Fibroblast of skin of left quadriceps (primary cell): ENCODE data around the gene ACAN.

Source experiments
- DNase-seq, 2 experiments: peaks; one replicate each; pipeline ENCODE4 v3.0.0-alpha.2; 2013; ENCODE audit warnings: low read depth in 2 of 2

The ACAN gene

GRCh38 chr15:88842156-88842555 is 38.9 kb downstream of the ACAN start:
- DNase-seq: no peak

DNA sequence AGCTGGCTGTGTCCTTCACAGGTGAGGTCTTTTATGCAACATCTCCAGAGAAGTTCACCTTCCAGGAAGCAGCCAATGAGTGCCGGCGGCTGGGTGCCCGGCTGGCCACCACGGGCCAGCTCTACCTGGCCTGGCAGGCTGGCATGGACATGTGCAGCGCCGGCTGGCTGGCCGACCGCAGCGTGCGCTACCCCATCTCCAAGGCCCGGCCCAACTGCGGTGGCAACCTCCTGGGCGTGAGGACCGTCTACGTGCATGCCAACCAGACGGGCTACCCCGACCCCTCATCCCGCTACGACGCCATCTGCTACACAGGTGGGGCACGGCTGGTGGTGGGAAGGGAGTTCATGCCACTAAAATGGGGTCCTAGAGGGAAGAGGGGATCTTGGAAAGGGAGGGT is 40.1 kb downstream of the ACAN start:
- DNase-seq: no peak

DNA sequence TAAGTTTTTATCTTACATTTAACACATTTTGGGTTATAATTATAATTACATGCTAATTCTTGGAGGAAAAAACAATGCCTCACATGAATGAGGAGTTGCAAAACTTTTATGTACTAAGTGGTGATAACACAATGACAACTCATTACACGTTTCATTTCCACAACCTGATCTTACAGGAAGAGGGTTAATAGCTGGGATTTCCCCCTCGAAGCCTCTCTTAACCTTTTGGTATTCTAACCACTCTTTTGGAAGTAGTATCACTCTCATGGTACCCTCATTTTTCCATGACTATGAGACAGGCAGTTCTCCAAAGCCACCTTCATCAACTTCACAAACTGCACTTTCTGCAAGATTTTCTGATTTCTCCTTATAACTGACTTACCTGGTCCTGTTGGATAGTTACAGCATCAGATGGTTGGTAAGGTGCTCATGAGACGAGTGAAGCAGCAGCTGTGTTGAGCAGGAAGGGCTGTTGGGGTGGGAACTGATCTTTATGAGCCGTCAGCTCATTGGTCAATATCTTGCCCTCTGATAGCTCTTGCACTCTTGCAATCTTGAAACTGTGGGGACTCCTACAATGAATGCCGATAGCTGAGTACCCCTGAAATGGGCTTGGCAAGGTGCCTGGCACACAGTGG is 41.6 kb downstream of the ACAN start:
- no peak for DNase-seq

DNA sequence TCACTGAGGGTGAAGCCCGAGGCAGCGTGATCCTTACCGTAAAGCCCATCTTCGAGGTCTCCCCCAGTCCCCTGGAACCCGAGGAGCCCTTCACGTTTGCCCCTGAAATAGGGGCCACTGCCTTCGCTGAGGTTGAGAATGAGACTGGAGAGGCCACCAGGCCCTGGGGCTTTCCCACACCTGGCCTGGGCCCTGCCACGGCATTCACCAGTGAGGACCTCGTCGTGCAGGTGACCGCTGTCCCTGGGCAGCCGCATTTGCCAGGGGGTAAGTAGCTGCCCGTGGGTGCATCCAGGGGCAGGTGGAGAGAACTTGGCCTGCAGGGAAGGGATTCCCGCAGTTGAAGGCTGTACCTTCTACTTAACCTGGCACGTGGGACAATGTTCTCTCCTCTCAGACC is 42.4 kb downstream of the ACAN start:
- no peak for DNase-seq

DNA sequence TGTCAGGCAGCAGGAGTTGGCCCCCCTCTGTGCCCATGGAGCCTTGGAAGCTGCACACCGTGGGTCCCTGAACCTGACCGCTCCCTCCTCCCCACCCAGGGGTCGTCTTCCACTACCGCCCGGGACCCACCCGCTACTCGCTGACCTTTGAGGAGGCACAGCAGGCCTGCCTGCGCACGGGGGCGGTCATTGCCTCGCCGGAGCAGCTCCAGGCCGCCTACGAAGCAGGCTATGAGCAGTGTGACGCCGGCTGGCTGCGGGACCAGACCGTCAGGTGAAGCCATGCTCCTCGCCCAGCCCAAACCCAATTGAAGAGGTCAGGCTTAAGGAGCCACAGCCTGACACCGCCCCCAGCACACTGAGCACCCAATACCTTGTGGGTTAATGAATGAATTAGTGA is 43.9 kb downstream of the ACAN start:
- DNase-seq: no peak

DNA sequence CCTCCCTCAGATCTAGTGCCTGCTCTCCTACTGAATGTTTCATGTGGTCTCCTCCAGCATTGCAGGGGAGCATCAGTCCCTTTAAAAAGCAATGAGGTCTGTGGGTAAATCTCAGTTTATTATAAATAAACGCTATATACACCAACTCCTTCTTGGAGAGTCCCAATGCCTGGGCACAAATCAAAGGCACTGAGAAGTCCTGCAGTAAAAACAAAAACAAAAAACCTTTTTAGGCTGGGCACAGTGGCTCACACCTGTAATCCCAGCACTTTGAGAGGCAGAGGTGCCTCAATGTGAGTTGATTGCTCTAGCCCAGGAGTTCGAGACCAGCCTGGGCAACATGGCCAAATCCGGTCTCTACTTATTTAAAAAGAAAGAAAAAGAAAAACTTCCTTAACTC is 45.0 kb downstream of the ACAN start:
- DNase-seq: no peak

GRCh38 chr15:88849376-88850072 is 46.3 kb downstream of the ACAN start:
- no peak for DNase-seq

- DNase-seq: no peak
Measured at GRCh38 chr15:88852476-88852875, 49.2 kb downstream of the ACAN start.

DNA sequence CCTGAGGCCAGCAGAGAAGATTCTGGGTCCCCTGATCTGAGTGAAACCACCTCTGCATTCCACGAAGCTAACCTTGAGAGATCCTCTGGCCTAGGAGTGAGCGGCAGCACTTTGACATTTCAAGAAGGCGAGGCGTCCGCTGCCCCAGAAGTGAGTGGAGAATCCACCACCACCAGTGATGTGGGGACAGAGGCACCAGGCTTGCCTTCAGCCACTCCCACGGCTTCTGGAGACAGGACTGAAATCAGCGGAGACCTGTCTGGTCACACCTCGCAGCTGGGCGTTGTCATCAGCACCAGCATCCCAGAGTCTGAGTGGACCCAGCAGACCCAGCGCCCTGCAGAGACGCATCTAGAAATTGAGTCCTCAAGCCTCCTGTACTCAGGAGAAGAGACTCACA is 55.7 kb downstream of the ACAN start:
- no peak for DNase-seq

- DNase-seq: no peak
Measured at GRCh38 chr15:88859550-88859949, 56.3 kb downstream of the ACAN start.

DNA sequence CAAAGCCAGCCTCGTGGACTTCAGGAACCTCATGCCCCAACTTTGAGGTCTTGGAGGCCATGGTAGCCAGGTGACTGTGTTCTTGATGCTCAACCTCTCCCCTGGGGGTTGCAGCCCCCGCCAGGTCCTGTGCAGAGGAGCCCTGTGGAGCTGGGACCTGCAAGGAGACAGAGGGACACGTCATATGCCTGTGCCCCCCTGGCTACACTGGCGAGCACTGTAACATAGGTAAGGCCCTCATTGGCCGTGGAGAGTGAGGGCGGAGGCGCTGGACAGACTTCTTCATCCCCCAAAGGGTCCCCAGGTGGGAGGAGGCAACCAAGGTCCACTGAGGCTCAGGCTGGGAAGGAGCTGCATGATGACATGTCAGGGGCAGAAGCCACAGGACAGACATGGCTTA is 57.0 kb downstream of the ACAN start:
- DNase-seq: no peak

- no peak for DNase-seq
Measured at GRCh38 chr15:88863412-88863811, 60.2 kb downstream of the ACAN start.

- DNase-seq: no peak
Measured at GRCh38 chr15:88864861-88865497, 61.7 kb downstream of the ACAN start.

DNA sequence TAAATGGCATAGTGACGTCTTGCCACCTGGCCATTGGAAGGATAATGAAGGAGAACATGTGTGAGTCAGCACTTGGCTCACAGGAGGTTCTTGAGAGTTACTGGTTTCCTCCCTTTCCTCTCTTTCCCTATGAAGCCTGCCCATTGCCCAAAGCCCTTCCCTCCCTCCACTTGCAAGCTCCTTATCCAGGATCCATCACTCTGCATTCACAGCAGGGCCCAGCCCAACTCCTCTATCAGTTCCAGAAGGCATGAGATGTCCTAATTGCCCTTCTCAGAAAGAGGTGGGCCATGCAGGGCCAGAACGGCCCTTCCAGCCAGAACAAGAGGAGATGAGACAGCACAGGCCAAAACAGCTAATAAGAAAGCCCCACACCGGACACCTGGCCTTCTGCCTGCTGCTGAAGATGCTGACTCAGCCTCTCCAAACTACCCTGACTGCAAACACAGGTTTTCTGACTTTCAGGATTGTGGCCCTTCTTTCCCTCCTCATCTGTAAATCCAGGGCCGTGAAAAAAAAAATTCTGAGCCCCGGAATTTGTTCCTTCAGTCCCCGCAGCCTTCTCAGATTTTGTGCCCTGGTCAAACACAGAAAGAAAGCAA is 62.4 kb downstream of the ACAN start:
- no peak for DNase-seq

DNA sequence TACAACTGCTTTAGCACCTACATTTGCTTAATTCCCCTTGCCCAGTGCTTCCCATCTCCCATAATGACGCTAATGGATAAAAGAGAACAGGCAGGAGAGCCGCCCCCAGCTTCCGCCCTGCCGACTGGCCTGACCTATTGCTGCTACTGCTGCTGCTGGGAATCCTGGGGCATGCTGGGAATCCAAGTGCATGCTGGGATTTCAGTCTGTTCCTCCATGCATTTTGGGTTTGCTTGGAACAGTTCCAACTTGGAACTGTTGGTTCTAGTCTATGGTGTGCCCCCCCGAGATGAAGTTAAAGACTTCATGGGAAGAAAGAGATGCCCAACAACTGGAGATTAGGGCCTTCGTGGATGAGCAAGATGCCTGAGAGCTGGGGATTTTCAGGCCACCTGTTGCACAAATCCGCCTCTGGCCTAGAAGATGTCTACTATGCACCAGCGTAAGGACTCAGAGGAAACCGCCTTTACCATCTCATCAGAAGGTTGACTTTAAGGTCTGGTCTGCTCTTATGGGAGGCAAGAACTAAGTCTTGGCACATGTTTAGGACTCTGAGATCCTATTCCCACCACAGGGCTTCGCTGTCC is 63.2 kb downstream of the ACAN start:
- no peak for DNase-seq

DNA sequence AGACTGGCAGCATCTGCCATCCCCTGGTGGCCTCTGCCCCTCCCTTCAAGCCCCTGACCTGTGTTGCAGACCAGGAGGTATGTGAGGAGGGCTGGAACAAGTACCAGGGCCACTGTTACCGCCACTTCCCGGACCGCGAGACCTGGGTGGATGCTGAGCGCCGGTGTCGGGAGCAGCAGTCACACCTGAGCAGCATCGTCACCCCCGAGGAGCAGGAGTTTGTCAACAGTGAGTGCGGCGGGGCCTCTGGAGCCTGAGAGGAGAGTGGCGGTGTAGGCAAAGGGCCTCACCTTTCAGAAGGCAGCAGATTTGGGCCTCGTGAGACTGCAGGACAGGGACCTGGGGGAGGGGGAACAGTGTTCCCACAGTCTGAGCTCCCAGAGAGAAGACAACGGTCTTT is 68.1 kb downstream of the ACAN start:
- no peak for DNase-seq

- DNase-seq: no peak
Measured at GRCh38 chr15:88872106-88872505, 68.9 kb downstream of the ACAN start.

DNA sequence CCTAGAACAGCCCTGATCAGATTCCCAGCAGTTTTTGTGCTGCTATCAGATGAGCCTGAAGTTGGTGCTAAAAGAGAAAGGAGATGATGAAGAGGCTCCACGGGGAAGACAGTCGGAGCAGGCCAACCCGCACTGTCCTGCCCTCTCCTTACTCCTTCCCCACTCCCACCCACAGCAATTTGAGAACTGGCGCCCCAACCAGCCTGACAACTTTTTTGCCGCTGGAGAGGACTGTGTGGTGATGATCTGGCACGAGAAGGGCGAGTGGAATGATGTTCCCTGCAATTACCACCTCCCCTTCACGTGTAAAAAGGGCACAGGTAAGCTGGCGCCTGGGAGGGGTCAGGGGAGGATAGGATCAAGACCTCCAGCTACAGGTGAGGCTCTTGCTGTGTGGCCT is 69.5 kb downstream of the ACAN start:
- DNase-seq: no peak

DNA sequence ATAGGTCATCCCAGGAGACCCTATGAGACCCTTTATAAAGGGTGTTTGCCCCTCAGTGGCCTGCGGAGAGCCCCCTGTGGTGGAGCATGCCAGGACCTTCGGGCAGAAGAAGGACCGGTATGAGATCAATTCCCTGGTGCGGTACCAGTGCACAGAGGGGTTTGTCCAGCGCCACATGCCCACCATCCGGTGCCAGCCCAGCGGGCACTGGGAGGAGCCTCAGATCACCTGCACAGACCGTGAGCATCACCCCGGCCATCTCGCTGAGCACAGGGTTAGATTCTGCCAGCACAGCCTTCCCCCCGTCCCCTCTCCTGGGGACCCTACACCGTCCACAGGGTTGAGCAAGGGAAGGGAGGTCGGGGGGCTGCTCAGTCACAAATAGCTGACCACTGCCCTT is 70.5 kb downstream of the ACAN start:
- DNase-seq: no peak

- no peak for DNase-seq
Measured at GRCh38 chr15:88874275-88874674, 71.0 kb downstream of the ACAN start.

GRCh38 chr15:88874684-88875083 is 71.4 kb downstream of the ACAN start:
- no peak for DNase-seq

DNA sequence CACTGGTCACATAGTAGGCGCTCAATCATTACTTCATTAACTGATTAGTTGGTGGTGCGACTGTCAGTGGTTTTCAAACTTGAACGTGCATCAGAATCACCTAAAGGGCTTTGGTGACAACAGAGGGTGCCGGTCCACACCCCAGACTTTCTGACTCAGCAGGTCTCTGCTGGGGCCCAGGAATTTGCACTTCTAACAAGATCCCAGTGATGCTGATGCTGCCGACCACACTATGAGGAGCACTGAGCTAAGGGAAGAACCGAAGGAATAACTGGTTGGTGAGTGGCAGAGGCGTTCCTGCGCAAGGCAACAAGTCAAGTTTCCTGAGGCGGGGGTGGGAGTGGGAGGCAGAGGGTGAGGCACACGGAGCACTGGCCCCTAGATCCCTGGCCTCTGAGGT is 73.3 kb downstream of the ACAN start:
- DNase-seq: no peak

DNA sequence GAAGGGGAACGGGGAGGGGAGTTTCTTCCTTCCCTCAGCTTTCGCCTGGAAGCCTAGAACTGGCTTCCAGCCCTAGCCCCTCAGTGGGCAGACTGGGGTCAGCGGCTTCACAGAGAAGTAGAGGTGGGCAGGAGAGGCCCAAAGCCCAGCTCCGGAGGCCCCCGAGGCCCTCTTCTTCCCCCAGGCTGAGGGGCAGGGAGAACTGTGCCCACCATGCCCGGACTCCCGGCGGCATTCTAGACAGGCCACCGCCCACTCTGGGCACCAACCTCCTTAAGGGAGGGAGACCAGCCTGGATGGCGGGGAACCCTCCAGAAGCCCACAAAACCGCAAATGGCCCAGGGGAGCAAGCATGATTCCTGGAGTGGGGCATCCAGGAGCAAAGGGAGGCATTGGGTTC is 74.2 kb downstream of the ACAN start:
- DNase-seq: no peak
